ENCODE measurements around the gene PRRG3.

The PRRG3 gene

GRCh38 chrX:151712253-151712652 is 17.0 kb downstream of the PRRG3 start:
- ChIA-PET POLR2A (no interaction called here), CTCF (interaction anchor here (1.0 to 1.6 kb wide), 5 partner anchors 8 to 1114 kb away, joined by 3 to 4 read pairs (median 3); no protein-coding TSS in a partner anchor)
- DNase-seq (ENCODE audit: extremely low spot score), result no peak
- TF ChIP-seq CTCF (IDR thresholded peaks at IDR 0.05; ENCODE audit: control extremely low read depth, extremely low read depth, low read depth, missing control alignments), result no peak

- CTCF ChIA-PET, result interaction anchor here (1.0 to 1.2 kb wide), 3 partner anchors 18 to 919 kb away, joined by 3 read pairs; no protein-coding TSS in a partner anchor
Measured at GRCh38 chrX:151713849-151714248, 18.6 kb downstream of the PRRG3 start.

DNA sequence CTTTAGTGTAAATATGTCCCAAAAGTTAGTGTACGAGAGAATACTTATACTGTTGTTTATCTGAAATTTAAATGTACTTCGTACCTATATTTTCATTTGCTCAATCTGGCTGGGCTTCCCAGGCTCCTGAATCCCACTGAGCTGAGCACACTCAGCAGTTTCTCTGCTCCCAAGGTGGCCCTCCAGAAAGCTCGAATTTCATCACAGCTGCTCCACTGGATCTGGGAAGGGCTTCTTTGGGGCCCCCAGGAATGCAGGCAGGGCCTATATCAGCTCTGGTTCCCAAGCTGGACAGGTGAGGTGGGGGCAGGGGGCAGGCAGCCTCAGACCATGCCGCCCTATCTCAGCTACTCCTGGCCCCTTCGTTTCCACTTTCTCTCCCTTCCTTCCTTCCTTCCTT is 19.1 kb downstream of the PRRG3 start:
- CTCF ChIA-PET, result interaction anchor here (1.0 to 1.2 kb wide), 3 partner anchors 18 to 918 kb away, joined by 3 read pairs; no protein-coding TSS in a partner anchor

More at GRCh38 chrX:151713849-151714248, 18.6 kb downstream of the PRRG3 start:
- TF ChIP-seq CTCF (IDR thresholded peaks at IDR 0.05; ENCODE audit: control extremely low read depth, extremely low read depth, low read depth, missing control alignments), result peak; percentile 26
- POLR2A ChIA-PET, result no interaction called here
- DNase-seq (ENCODE audit: extremely low spot score), result no peak

DNA sequence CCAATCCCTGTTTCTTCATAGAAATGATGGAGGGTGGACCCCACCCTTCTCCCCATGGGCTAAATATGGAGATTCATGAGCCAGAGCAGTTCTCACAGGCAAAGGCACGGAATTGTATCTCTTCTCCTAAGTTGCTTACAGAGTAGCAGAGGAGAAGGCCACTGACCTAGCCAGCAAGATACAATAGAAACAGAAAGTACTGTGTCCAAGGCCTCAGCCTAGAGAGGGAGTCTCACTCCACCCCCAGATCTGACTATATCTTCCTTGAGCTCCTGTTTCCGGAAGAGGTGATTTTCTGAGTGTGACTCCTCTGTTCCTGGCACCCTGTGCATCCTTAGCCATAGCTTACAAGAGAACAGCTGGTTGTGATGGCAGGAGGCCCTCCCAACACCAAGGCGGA is 20.5 kb downstream of the PRRG3 start, which contains the start of gene FATE1:
Gene FATE1, plus strand, starts transcription at position 284 of the 400 bp plus-strand sequence. Its CDS starts 85 bp downstream, at position 369.
- ChIA-PET CTCF (no interaction called here), POLR2A (no interaction called here)
- DNase-seq (ENCODE audit: extremely low spot score), result no peak
- TF ChIP-seq CTCF (IDR thresholded peaks at IDR 0.05; ENCODE audit: control extremely low read depth, extremely low read depth, low read depth, missing control alignments), result no peak

More for the DNA sequence above, 19.1 kb downstream of the PRRG3 start:
- no peak for TF ChIP-seq CTCF (IDR thresholded peaks at IDR 0.05; ENCODE audit: control extremely low read depth, extremely low read depth, low read depth, missing control alignments)
- POLR2A ChIA-PET, result no interaction called here
- DNase-seq (ENCODE audit: extremely low spot score), result no peak

GRCh38 chrX:151722241-151722846 is 27.1 kb downstream of the PRRG3 start:
- TF ChIP-seq CTCF (IDR thresholded peaks at IDR 0.05; ENCODE audit: control extremely low read depth, extremely low read depth, low read depth, missing control alignments), result no peak
- ChIA-PET POLR2A (no interaction called here), CTCF (no interaction called here)
- DNase-seq (ENCODE audit: extremely low spot score), result peak; percentile 30

GRCh38 chrX:151723156-151723760 is 28.0 kb downstream of the PRRG3 start:
- TF ChIP-seq CTCF (IDR thresholded peaks at IDR 0.05; ENCODE audit: control extremely low read depth, extremely low read depth, low read depth, missing control alignments), result no peak
- ChIA-PET POLR2A (no interaction called here), CTCF (no interaction called here)
- DNase-seq (ENCODE audit: extremely low spot score), result no peak

Measured in GM10248 (cell line).